Measurements from ENCODE around the gene C11orf58. TPM values are rescaled to one million over a fixed set of nuclear protein-coding genes. Genes with fewer than 3 reads are reported as not detected.

Gene C11orf58
- total RNA-seq, 2 donors from 2014 or later = 143 TPM

DNA sequence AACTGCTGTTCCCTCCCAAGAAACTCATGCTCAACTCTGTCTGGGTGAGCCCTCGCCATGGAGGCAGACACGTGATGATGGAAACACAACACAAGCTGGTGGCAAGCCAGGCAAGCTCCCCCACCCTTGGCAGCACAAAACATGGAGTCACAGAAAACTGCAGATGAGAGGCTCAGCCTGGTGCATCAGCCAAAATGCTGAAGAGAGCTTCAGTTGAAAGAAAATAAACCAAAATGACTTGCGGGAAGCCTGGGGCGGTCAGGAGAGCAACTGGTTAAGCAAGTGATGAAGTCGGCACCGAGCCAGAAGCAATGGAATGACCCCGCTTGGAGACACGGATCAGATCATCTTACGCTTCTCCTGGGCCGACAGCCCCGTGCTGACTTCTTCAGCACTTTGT, 68.3 kb downstream of the C11orf58 start:
- Mint-ChIP-seq H3K9me3 (no peaks in the 10 kb centered on the region), H3K27me3 (ENCODE audit: low read depth) (no peaks in the 10 kb centered on the region), H3K4me3 (no peak overlapping the region), H3K4me1 (ENCODE audit: low read depth) (no peaks in the 10 kb centered on the region), H3K36me3 (ENCODE audit: insufficient read depth in 2 of 2) (no peaks in the 10 kb centered on the region), H3K27ac (no peak overlapping the region)
- no peak for DNase-seq
- ATAC-seq (replicated peaks in 1 of 2) = no peak

DNA sequence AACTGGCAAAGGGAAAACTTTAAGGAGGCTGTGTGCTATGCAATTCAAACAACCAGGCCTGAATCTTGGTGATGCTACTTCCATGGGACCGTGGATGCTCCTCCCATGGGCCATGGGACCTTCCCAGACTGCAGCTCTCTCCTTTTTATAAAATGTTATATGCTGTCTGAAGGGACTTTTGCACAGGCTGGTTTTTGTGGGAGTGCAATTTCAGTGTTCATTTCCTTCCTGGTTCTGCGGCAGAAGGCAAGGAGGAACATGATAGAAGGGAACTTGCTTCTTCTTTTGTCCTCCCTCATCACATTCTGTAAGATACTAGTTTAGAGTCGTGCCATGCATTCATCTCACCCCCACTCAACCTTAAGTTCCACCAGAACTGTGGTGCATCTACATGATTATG, 68.9 kb downstream of the C11orf58 start:
- Mint-ChIP-seq H3K36me3 (ENCODE audit: insufficient read depth in 2 of 2) (no peaks in the 10 kb centered on the region), H3K27ac (no peak overlapping the region), H3K4me3 (no peak overlapping the region), H3K9me3 (no peaks in the 10 kb centered on the region), H3K4me1 (ENCODE audit: low read depth) (no peaks in the 10 kb centered on the region), H3K27me3 (ENCODE audit: low read depth) (no peaks in the 10 kb centered on the region)
- no peak for DNase-seq
- ATAC-seq (replicated peaks in 1 of 2) = no peak

Data from activated T-cell treated with anti-CD3 and anti-CD28 coated beads, Interleukin-2, amount 50 U/mL, for 72 hours (primary cell).